GM12878 (cell line): Measurements from ENCODE around the gene AGXT. TPM values are rescaled to one million over a fixed set of nuclear protein-coding genes. Genes with fewer than 3 reads are reported as not detected.

Experiments
- ATAC-seq: fragments of 200-7000 bp; cut with Tn5 transposase; 3 replicates; pipeline ENCODE4 v1.9.1; 2020; ENCODE audit warnings: mild to moderate bottlenecking, moderate library complexity
- BruUV-seq: library from RNA; stranded (reverse); fragments of 400-500 nt; replicated peaks from 2 replicates; lab custom pipeline; 2021; lab: Mats Ljungman, UMichigan
- CTCF ChIA-PET: fragments of 300-600 bp; sonication (Branson Sonifier 250); formaldehyde crosslinking; extraction: SDS; loops from one replicate; lab custom pipeline; 2021; ENCODE audit warnings: inconsistent platforms; lab: Yijun Ruan, JAX
- POLR2A ChIA-PET: fragments of 350-600 bp; formaldehyde crosslinking; extraction: SDS; loops from one replicate; lab custom pipeline; 2021; ENCODE audit warnings: inconsistent platforms; lab: Charles Lee
- RAD21 ChIA-PET: fragments of 300-600 bp; sonication (Branson Sonifier 250); formaldehyde crosslinking; loops from one replicate; lab custom pipeline; 2023; ENCODE audit warnings: antibody characterized with exemption; ENCODE audit not compliant: unreplicated experiment; lab: Charles Lee
- SMC1A ChIA-PET: fragments of 300-600 bp; sonication (Branson Sonifier 250); formaldehyde crosslinking; loops from one replicate; lab custom pipeline; 2023; ENCODE audit not compliant: unreplicated experiment, uncharacterized antibody; lab: Charles Lee
- DNase-seq: peaks from one replicate; pipeline ENCODE4 v3.0.0-alpha.2; 2011; ENCODE audit warnings: low read depth, low spot score
- FAIRE-seq: peaks from 3 replicates; lab custom pipeline; 2011; peaks lifted over from hg19 to GRCh38; lab: Jason Lieb, UNC
- H2AFZ ChIP-seq: 2 replicates; pipeline ENCODE4 v1.6.0; 2011; ENCODE audit warnings: low read depth, low read length, control low read depth; ENCODE audit not compliant: control insufficient read depth
- H3K27ac ChIP-seq: 2 replicates; pipeline ENCODE4 v1.5.1; 2011; ENCODE audit warnings: control low read depth; ENCODE audit not compliant: control insufficient read depth, insufficient read depth
- H3K27me3 ChIP-seq, 2 experiments: replicated peaks in 1 of 2; 2 replicates each; pipeline versions ENCODE4 v1.6.0 to v1.6.1; 2011; ENCODE audit warnings: low read length in 1 of 2; ENCODE audit not compliant: control insufficient read depth in 2 of 2, insufficient read depth in 2 of 2
- H3K36me3 ChIP-seq, 2 experiments: 2 replicates each; pipeline ENCODE4 v1.5.1; 2011; ENCODE audit warnings: low read length in 1 of 2; ENCODE audit not compliant: control insufficient read depth in 2 of 2, insufficient read depth in 2 of 2
- H3K4me1 ChIP-seq: 2 replicates; pipeline ENCODE4 v1.6.1; 2011; ENCODE audit warnings: mild to moderate bottlenecking, low read length, moderate library complexity, mixed read lengths; ENCODE audit not compliant: control insufficient read depth, insufficient read depth
- H3K4me2 ChIP-seq: 2 replicates; pipeline ENCODE4 v1.6.0; 2011; ENCODE audit warnings: control low read depth; ENCODE audit not compliant: control insufficient read depth, insufficient read depth
- H3K4me3 ChIP-seq: fragments of 200-600 bp; sonication (generic); 2 replicates; pipeline ENCODE4 v1.5.1; 2016
- H3K79me2 ChIP-seq: 2 replicates; pipeline ENCODE4 v1.6.0; 2011; ENCODE audit warnings: low read length; ENCODE audit not compliant: control insufficient read depth, insufficient read depth
- H3K9ac ChIP-seq: 2 replicates; pipeline ENCODE4 v1.8.0; 2011; ENCODE audit warnings: low read length, control low read depth, mixed read lengths; ENCODE audit not compliant: control insufficient read depth, insufficient read depth
- H3K9me3 ChIP-seq: replicated peaks from 3 replicates; pipeline ENCODE4 v1.5.1; 2011; ENCODE audit warnings: mild to moderate bottlenecking, low read length; ENCODE audit not compliant: control insufficient read depth, insufficient read depth
- H4K20me1 ChIP-seq: 2 replicates; pipeline ENCODE4 v1.6.0; 2011; ENCODE audit not compliant: control insufficient read depth, insufficient read depth
- BCL11A ChIP-seq: IDR thresholded peaks from 2 replicates; pipeline ENCODE4 v1.6.1; 2011; ENCODE audit warnings: low read depth, low read length
- CREM ChIP-seq: IDR thresholded peaks from 2 replicates; pipeline ENCODE4 v1.6.1; 2014; ENCODE audit warnings: antibody characterized with exemption, low read depth
- GABPA ChIP-seq: IDR thresholded peaks from 2 replicates; pipeline ENCODE4 v1.6.1; 2014; ENCODE audit warnings: antibody characterized with exemption, low read depth, mild to moderate bottlenecking, inconsistent platforms
- HDGF ChIP-seq: fragments of 450-650 bp; IDR thresholded peaks from 2 replicates; pipeline ENCODE4 v1.6.1; 2016; ENCODE audit warnings: antibody characterized with exemption
- IKZF2 ChIP-seq, 2 experiments: fragments of 450-650 bp; IDR thresholded peaks; 2 replicates each; pipeline ENCODE4 v1.6.1; 2017; ENCODE audit warnings: mild to moderate bottlenecking in 2 of 2, moderate library complexity in 2 of 2
- KLF5 ChIP-seq: fragments of 450-650 bp; IDR thresholded peaks from 2 replicates; pipeline ENCODE4 v1.6.1; 2014; ENCODE audit warnings: mild to moderate bottlenecking; ENCODE audit not compliant: partially characterized antibody
- MTA2 ChIP-seq: fragments of 450-650 bp; IDR thresholded peaks from 2 replicates; pipeline ENCODE4 v1.6.1; 2016; ENCODE audit warnings: low read depth, mild to moderate bottlenecking, moderate library complexity
- MTA3 ChIP-seq: IDR thresholded peaks from 2 replicates; pipeline ENCODE4 v1.6.1; 2012; ENCODE audit warnings: low read length, inconsistent platforms, borderline replicate concordance
- NBN ChIP-seq: fragments of 450-650 bp; IDR thresholded peaks from 2 replicates; pipeline ENCODE4 v1.6.1; 2016
- PKNOX1 ChIP-seq: fragments of 450-650 bp; IDR thresholded peaks from 2 replicates; pipeline ENCODE4 v1.6.1; 2016; ENCODE audit warnings: mild to moderate bottlenecking
- POU2F2 ChIP-seq: IDR thresholded peaks from 3 replicates; pipeline ENCODE4 v1.6.1; 2011; ENCODE audit warnings: low read depth, mild to moderate bottlenecking, low read length, borderline replicate concordance
- RB1 ChIP-seq: fragments of 450-650 bp; formaldehyde crosslinking; IDR thresholded peaks from 2 replicates; pipeline ENCODE4 v1.6.1; 2017; ENCODE audit warnings: mild to moderate bottlenecking, borderline replicate concordance
- RBBP5 ChIP-seq: fragments of 200-600 bp; sonication (generic); conservative IDR thresholded peaks from 2 replicates; pipeline ENCODE4 v1.6.1; 2016
- SIX5 ChIP-seq: IDR thresholded peaks from 2 replicates; pipeline ENCODE4 v1.6.1; 2011; ENCODE audit warnings: mild to moderate bottlenecking, low read depth, low read length, moderate library complexity; ENCODE audit not compliant: severe bottlenecking
- SMC3 ChIP-seq: IDR thresholded peaks from 2 replicates; pipeline ENCODE4 v1.6.1; 2011; ENCODE audit warnings: low read length, improper control_type of control experiment, borderline replicate concordance
- TARDBP ChIP-seq: IDR thresholded peaks from 2 replicates; pipeline ENCODE4 v1.6.1; 2016; ENCODE audit warnings: borderline replicate concordance
- ZBED1 ChIP-seq: IDR thresholded peaks from 2 replicates; pipeline ENCODE4 v1.6.1; 2016; ENCODE audit warnings: borderline replicate concordance
- ZBTB11 ChIP-seq: fragments of 450-650 bp; formaldehyde crosslinking; IDR thresholded peaks from 2 replicates; pipeline ENCODE4 v1.5.0; 2022; ENCODE audit warnings: mild to moderate bottlenecking, missing genetic modification characterization
- ZNF592 ChIP-seq: fragments of 450-650 bp; IDR thresholded peaks from 2 replicates; pipeline ENCODE4 v1.6.1; 2017; ENCODE audit warnings: mild to moderate bottlenecking, moderate library complexity
- WGBS: methylation state at CpG from one replicate; pipeline ENCODE4 v1.1.6; 2016; ENCODE audit warnings: low lambda C conversion rate; ENCODE audit not compliant: insufficient replicate concordance, insufficient coverage; ENCODE audit errors: missing lambda C conversion rate; 5-methylcytosine and 5-hydroxymethylcytosine counted together
- in situ Hi-C: fragments of 300-500 bp; cut with MboI; formaldehyde crosslinking; loops from 9 replicates; pipeline ENCODE4 v1.14.3; 2018; ENCODE audit warnings: mixed read lengths
- intact Hi-C: fragments of 100-400 bp; cut with micrococcal nuclease; formaldehyde crosslinking; loops from one replicate; pipeline ENCODE4 v1.14.2; 2022; ENCODE audit not compliant: unreplicated experiment
- polyA plus RNA-seq, 11 experiments: library from polyadenylated mRNA; depleted of rRNA in 4 of 11; unstranded in 6 of 11; stranded (reverse) in 5 of 11; fragments of >200 nt; fragmentation: Nextera tagmentation in 4 of 11; fragmentation: Illumina TruSeq in 1 of 11; extraction: Ambion mirVana in 4 of 11; extraction: Trizol in 1 of 11; gene quantifications; 1 replicate in 1 of 11; 2 replicates in 10 of 11; pipeline versions ENCODE4 v1.2.1 to v1.2.3, GENCODE V29; 2011 to 2016; ENCODE audit warnings: inconsistent platforms in 2 of 11, missing spikeins in 2 of 11, low read depth in 1 of 11
- total RNA-seq, 4 experiments: library from RNA; depleted of rRNA in 3 of 4; stranded (reverse); fragments of >200 nt in 3 of 4; fragmentation: Illumina TruSeq in 1 of 4; extraction: Trizol in 1 of 4; gene quantifications; 2 replicates each; pipeline versions ENCODE4 v1.2.1 to v1.2.3, GENCODE V29; 2013 to 2021

Gene AGXT
- total and polyA plus RNA-seq, 10 of the 15 experiments (the other 5 are each of a cell fraction or from before 2014, with no cell fraction given), result 0.18 TPM; not detected in 9

- Histone ChIP-seq H3K4me2 (no peak overlapping the region), H3K9me3 (no peaks in the 10 kb centered on the region; the same call in 2 of the 3 replicates), H3K27me3 (peaks cover 10 to 13% of the 10 kb centered on the region in 2 experiments), H4K20me1 (no peaks in the 10 kb centered on the region), H3K27ac (no peak overlapping the region), H3K4me1 (no peaks in the 10 kb centered on the region), H2AFZ (no peak overlapping the region), H3K4me3 (no peak overlapping the region), H3K79me2 (no peaks in the 10 kb centered on the region), H3K9ac (no peak overlapping the region), H3K36me3 (no peaks in the 10 kb centered on the region)
- SMC1A ChIA-PET, result no interaction called here
- intact Hi-C loops (no loop called here), in situ Hi-C loops (no loop called here)
- ATAC-seq, result no peak
- FAIRE-seq, result no peak
- no TSS peak for BruUV-seq
- CTCF ChIA-PET, result no interaction called here
- POLR2A ChIA-PET, result no interaction called here
- RAD21 ChIA-PET, result no interaction called here
- no peak for DNase-seq
- 10% methylated on average over 31 of the region's 81 CpGs for WGBS
- TF ChIP-seq PKNOX1 (no peak), IKZF2 (IDR thresholded peaks at IDR 0.05) (no peak), RB1 (no peak), MTA3 (no peak), GABPA (no peak), NBN (no peak), ZNF592 (no peak), SIX5 (no peak), POU2F2 (no peak), KLF5 (no peak), MTA2 (no peak), ZBED1 (no peak), CREM (no peak), HDGF (no peak), SMC3 (no peak), TARDBP (no peak), ZBTB11 (CRISPR knock-in tag) (no peak), BCL11A (no peak), RBBP5 (no peak)
These were observed 49.3 kb upstream of the AGXT start for GRCh38 chr2:240819126-240819857.
